Measurements from ENCODE around the gene ATP2B3. TPM values are rescaled to one million over a fixed set of nuclear protein-coding genes. Genes with fewer than 3 reads are reported as not detected.

The ATP2B3 gene
- total RNA-seq, 1 donor from 2014 or later: not detected

DNA sequence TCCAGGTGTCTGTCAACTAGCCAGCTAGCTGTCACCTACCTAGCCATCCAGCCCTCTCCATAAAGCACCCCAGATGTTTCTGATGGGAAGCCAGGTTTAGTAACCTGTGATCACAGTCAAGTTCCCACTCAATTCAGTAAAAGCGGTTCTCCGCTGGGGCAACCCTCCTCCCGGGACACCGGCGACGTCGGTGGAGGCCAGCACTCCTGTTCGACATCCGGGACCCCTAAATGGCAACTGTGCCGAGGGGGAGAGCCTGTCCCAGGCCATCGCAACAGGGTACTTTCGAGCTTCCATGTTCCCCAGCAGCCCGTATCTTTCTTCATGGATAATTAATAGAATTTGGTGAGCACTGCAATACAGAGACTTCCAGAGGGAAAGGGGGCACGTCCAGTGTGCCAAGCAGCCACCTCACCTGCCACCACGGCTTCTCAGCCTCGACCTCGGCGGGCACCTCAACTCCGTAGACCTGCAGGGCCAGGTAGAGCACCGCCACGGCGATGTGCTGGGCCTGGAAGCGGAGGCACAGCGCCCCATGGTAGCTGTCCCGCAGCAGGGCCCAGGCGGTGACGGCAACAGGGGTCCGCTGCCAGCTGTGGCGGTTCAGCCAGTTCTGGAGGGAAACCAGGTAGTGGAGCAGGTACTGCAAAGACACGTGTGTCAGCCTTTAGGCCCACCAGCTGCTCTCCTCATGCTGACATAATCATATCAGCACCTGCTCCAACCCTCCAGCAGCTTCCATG, 74.8 kb downstream of the ATP2B3 start:
- no peak overlapping the region for H3K27ac Mint-ChIP-seq

GRCh38 chrX:153592966-153593688, 75.7 kb downstream of the ATP2B3 start:
- Mint-ChIP-seq H3K36me3 (ENCODE audit: low read depth) (peaks cover 30% of the 10 kb centered on the region), H3K4me1 (ENCODE audit: low read depth) (peaks cover 12% of the 10 kb centered on the region), H3K4me3 (ENCODE audit: low read depth) (no peak overlapping the region), H3K9me3 (no peaks in the 10 kb centered on the region), H3K27me3 (ENCODE audit: low read depth) (no peaks in the 10 kb centered on the region), H3K27ac (no peak overlapping the region)
- DNase-seq (ENCODE audit: low spot score): no peak
- intact Hi-C loops (cut with micrococcal nuclease): no loop called here

More for the DNA sequence above, 74.8 kb downstream of the ATP2B3 start:
- H3K36me3 Mint-ChIP-seq (ENCODE audit: low read depth): peaks cover 32% of the 10 kb centered on the region
- intact Hi-C loops (cut with micrococcal nuclease): no loop called here
- no peaks in the 10 kb centered on the region for H3K9me3 Mint-ChIP-seq
- peaks cover 4% of the 10 kb centered on the region for H3K4me1 Mint-ChIP-seq (ENCODE audit: low read depth)
- DNase-seq (ENCODE audit: low spot score): no peak
- no peaks in the 10 kb centered on the region for H3K27me3 Mint-ChIP-seq (ENCODE audit: low read depth)
- no peak overlapping the region for H3K4me3 Mint-ChIP-seq (ENCODE audit: low read depth)

- Mint-ChIP-seq H3K4me1 (ENCODE audit: low read depth) (peaks cover 12% of the 10 kb centered on the region), H3K36me3 (ENCODE audit: low read depth) (peaks cover 27% of the 10 kb centered on the region), H3K27ac (no peak overlapping the region), H3K4me3 (ENCODE audit: low read depth) (no peak overlapping the region), H3K9me3 (no peaks in the 10 kb centered on the region), H3K27me3 (ENCODE audit: low read depth) (no peaks in the 10 kb centered on the region)
- no peak for DNase-seq (ENCODE audit: low spot score)
- intact Hi-C loops (cut with micrococcal nuclease): no loop called here
Measured at GRCh38 chrX:153593811-153594500, 76.5 kb downstream of the ATP2B3 start.

DNA sequence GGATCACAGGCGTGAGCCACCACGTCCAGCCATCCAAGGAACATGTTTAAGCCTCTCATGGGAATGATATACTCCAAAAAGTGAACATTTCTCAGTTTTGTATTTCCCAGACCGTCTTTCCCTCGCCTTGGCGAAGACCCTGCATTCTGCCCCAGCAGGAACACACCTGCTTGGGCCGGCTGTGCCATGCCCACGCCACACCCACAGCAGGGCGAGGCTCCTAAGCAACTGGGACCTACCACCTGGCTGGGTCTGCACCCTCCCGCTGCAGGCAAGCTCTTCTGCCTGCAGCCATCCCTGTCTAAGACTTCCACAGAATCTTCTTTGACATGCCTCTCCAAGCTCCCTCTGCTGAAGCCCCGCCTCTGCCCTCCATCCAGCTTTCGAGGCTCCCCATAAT, 77.9 kb downstream of the ATP2B3 start:
- intact Hi-C loops (cut with micrococcal nuclease): loop anchor here (5.0 kb wide), 1 partner anchor 123 kb away; the partner anchor contains the start of gene HAUS7

DNA sequence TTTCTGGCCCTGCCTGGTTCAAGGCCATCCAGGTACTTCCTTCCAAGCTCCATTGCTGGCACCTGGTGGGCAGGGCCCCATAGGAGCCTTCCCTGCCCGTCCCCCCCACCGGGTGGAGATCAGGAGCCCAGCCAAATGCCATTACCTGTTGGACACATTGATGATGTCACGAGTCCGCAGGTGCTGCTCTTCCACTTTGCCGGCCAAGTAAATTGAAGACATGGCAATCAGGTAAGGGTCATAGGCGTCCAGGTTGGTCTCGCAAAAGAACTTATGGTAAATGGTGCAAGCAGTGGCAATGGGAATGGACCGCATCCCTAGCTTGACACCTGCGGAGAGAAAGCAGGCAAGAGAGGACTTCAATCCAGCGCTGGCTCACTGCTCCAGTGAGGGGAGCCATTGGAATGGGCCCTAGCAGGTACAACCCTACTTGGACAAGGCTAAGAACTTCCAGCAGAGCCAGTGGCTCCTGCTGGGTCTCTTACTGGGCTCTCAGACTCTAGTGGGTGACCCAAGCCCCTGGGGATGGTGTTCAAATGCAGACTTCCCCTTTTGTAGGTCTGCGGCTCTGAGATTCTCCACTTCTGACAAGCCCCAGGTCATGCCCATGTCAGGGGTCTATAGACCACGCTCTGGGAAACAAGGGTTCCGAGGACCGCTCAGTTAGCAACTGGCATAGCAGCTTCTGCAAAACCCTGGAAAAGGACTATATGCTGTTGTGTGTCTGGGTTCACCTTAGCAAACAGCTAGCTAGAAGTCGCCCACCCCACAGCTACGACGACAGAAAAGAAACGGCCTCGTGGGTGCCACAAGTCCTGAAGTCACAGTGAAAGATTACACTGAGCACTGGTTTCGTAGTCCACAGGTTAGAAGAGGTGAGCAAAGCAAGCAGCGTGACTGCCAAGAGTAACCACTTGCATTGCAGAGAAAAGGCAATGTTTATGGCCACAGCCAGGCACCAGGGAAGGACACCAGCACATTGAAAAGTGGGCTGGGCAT, 78.7 kb downstream of the ATP2B3 start:
- Mint-ChIP-seq H3K4me3 (ENCODE audit: low read depth) (no peak overlapping the region), H3K36me3 (ENCODE audit: low read depth) (peaks cover 23% of the 10 kb centered on the region), H3K27me3 (ENCODE audit: low read depth) (no peaks in the 10 kb centered on the region), H3K4me1 (ENCODE audit: low read depth) (peaks cover 21% of the 10 kb centered on the region), H3K9me3 (no peaks in the 10 kb centered on the region), H3K27ac (no peak overlapping the region)
- intact Hi-C loops (cut with micrococcal nuclease): loop anchor here (5.0 kb wide), 1 partner anchor 124 kb away; the partner anchor contains the start of gene HAUS7
- no peak for DNase-seq (ENCODE audit: low spot score)

More for the DNA sequence above, 77.9 kb downstream of the ATP2B3 start:
- Mint-ChIP-seq H3K9me3 (no peaks in the 10 kb centered on the region), H3K36me3 (ENCODE audit: low read depth) (peaks cover 25% of the 10 kb centered on the region), H3K27me3 (ENCODE audit: low read depth) (no peaks in the 10 kb centered on the region), H3K27ac (no peak overlapping the region), H3K4me3 (ENCODE audit: low read depth) (no peak overlapping the region), H3K4me1 (ENCODE audit: low read depth) (peaks cover 18% of the 10 kb centered on the region)
- no peak for DNase-seq (ENCODE audit: low spot score)

GRCh38 chrX:153596981-153597750, 79.7 kb downstream of the ATP2B3 start:
- Mint-ChIP-seq H3K4me1 (ENCODE audit: low read depth) (peaks cover 22% of the 10 kb centered on the region), H3K36me3 (ENCODE audit: low read depth) (peaks cover 23% of the 10 kb centered on the region), H3K27me3 (ENCODE audit: low read depth) (no peaks in the 10 kb centered on the region), H3K27ac (no peak overlapping the region), H3K4me3 (ENCODE audit: low read depth) (peak overlapping the region; percentile 88), H3K9me3 (no peaks in the 10 kb centered on the region)
- intact Hi-C loops (cut with micrococcal nuclease): loop anchor here (5.0 kb wide), 1 partner anchor 125 kb away; the partner anchor contains the start of gene HAUS7
- no peak for DNase-seq (ENCODE audit: low spot score)

DNA sequence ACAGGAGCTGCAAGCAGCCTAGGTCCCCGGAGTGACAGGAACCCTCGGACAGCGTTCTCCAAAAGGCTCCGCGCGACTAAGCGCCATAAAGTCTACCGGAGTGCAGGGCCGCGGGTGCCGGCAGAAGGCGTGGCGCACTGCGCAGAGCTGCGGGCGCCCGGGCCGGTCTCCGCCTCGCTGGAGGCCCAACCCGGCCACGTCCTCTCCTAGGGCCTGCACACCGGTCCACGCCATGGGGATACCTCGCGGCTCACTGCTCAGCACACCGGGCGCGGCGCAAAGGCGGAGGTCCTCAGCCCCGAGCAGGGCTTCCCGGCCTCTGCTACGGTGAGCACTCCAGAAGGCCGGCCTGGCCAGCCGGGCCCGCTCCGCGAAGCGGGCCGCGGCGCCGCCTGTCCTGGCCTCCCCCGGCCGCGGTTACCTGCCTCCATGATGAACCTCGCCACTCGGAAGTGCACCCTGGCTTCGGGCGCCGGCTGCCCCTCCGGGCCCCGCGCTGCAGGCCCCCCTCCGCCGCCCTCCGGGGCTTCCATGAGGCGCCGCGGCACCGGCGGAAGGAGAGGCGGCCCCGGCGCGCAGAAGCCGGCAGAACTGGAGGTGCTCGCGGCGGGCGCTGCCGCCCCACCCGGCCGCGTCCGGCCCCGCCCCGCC, 81.2 kb downstream of the ATP2B3 start, which contains the start of gene CCNQ:
CCNQ (minus strand) TSS at position 599 of the 651 bp plus-strand sequence; CDS start at position 533, 66 bp downstream.
- Mint-ChIP-seq H3K27ac (peak within 1 kb of the TSS; percentile 60), H3K4me1 (ENCODE audit: low read depth) (peaks cover 23% of the 10 kb centered on the region), H3K36me3 (ENCODE audit: low read depth) (peaks cover 19% of the 10 kb centered on the region), H3K9me3 (no peaks in the 10 kb centered on the region), H3K4me3 (ENCODE audit: low read depth) (peak within 1 kb of the TSS; percentile 88), H3K27me3 (ENCODE audit: low read depth) (no peaks in the 10 kb centered on the region)
- peak; percentile 32 for DNase-seq (ENCODE audit: low spot score)
- intact Hi-C loops (cut with micrococcal nuclease): loop anchor here (5.0 kb wide), 1 partner anchor 126 kb away; the partner anchor contains the start of gene HAUS7

DNA sequence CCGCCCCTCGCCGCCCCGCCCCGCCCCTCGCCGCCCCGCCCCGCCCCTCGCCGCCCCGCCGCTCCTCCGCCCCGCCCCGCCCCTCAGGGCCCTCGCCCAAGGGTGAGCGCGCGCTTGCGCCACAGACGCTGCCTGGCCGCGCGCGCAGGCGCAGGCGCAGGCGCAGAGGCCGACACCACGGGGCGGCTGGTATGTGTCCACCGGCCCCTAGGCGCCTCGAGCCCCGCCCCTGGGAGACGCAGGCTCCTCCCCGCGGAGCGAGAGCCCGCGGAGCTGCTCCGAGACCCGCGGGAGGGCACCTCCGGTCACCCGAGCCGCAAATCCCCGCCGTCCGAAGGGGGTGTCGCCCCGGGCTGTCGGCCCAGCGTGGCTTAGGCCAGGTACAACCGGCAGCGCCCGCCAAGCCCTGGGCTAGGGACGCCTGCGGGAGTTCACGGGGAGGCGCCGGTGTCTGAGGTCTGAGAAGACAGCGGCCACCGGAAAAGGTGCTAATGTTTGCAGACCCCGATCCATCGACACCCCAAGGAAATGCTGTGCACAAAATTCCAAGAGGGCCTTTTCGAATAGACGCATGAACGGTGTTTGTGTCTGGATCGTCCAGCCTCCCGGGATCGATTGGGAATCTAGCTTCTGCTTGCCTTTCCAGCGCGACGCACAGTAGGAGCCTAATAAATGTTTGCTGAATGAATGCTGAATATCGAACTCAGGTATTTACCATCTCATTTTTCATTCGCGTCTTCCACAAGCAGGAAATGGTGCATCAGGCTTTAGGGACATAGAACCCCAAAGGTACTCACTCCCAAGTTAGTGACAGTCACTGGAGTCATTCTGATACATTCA, 82.0 kb downstream of the ATP2B3 start:
- Mint-ChIP-seq H3K27ac (peak overlapping the region; percentile 60), H3K27me3 (ENCODE audit: low read depth) (no peaks in the 10 kb centered on the region), H3K4me3 (ENCODE audit: low read depth) (peak overlapping the region; percentile 87), H3K4me1 (ENCODE audit: low read depth) (peaks cover 25% of the 10 kb centered on the region), H3K36me3 (ENCODE audit: low read depth) (peaks cover 14% of the 10 kb centered on the region), H3K9me3 (no peaks in the 10 kb centered on the region)
- DNase-seq (ENCODE audit: low spot score): peak; percentile 83
- intact Hi-C loops (cut with micrococcal nuclease): loop anchor here (5.0 kb wide), 1 partner anchor 127 kb away; the partner anchor contains the start of gene HAUS7

DNA sequence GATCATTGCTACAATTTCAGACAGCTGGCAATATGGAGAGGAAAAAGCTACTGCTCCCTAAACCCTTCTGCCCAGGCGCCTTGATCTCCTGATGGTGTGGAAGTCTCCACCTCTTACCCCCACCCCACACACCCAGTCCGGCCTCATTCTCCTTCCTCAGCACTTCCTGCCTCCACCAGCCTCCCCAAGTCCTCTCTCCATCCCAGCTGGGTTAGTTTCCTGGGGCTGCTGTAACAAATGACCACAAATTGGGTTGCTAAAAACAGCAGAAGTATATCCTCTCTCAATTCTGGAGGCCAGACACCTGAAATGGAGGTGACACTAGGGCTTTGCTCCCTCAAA, 82.6 kb downstream of the ATP2B3 start:
- intact Hi-C loops (cut with micrococcal nuclease): no loop called here
- peaks cover 14% of the 10 kb centered on the region for H3K36me3 Mint-ChIP-seq (ENCODE audit: low read depth)
- H3K27me3 Mint-ChIP-seq (ENCODE audit: low read depth): no peaks in the 10 kb centered on the region
- peak overlapping the region; percentile 60 for H3K27ac Mint-ChIP-seq
- peak overlapping the region; percentile 87 for H3K4me3 Mint-ChIP-seq (ENCODE audit: low read depth)
- no peaks in the 10 kb centered on the region for H3K9me3 Mint-ChIP-seq
- no peak for DNase-seq (ENCODE audit: low spot score)
- peaks cover 27% of the 10 kb centered on the region for H3K4me1 Mint-ChIP-seq (ENCODE audit: low read depth)

GRCh38 chrX:153600921-153601320, 83.5 kb downstream of the ATP2B3 start:
- intact Hi-C loops (cut with micrococcal nuclease): no loop called here
- DNase-seq (ENCODE audit: low spot score): no peak
- peak overlapping the region; percentile 4 for H3K27ac Mint-ChIP-seq
- peaks cover 27% of the 10 kb centered on the region for H3K4me1 Mint-ChIP-seq (ENCODE audit: low read depth)
- no peaks in the 10 kb centered on the region for H3K9me3 Mint-ChIP-seq
- peaks cover 2% of the 10 kb centered on the region for H3K27me3 Mint-ChIP-seq (ENCODE audit: low read depth)
- peaks cover 8% of the 10 kb centered on the region for H3K36me3 Mint-ChIP-seq (ENCODE audit: low read depth)
- H3K4me3 Mint-ChIP-seq (ENCODE audit: low read depth): peak overlapping the region; percentile 87

Measured in activated T-helper 2 cell treated with anti-CD3 and anti-CD28 coated beads, Interferon-gamma antibody, Interleukin-2, Interleukin-4, amounts not matched to agents 10 μg/mL and 5 μg/mL and 100 μg/mL, durations not matched to agents 14 hours and 24 hours and 36 hours (primary cell).